ENCODE data around the gene MSH3. TPM values are rescaled to one million over a fixed set of nuclear protein-coding genes. Genes with fewer than 3 reads are reported as not detected.
A peak's percentile ranks its signal among the peaks of the same experiment; 100 is the strongest.

MSH3 gene
- total RNA-seq, 1 donor from 2014 or later: 15.4 TPM

- H3K36me3 ChIP-seq (ENCODE audit: insufficient read depth, low read length): peaks cover 14% of the 10 kb centered on the region
- H3K36me3 Mint-ChIP-seq (ENCODE audit: low read depth, unreplicated experiment): no peaks in the 10 kb centered on the region
- FAIRE-seq (no peak), DNase-seq (ENCODE audit: low read depth) (no peak)
- TF ChIP-seq CTCF (IDR thresholded peaks at IDR 0.05; ENCODE audit: insufficient read depth, low read depth, low read length) (no peak), EZH2 (IDR thresholded peaks at IDR 0.05; ENCODE audit: insufficient read depth, low read length) (no peak)
- H3K79me2 ChIP-seq (ENCODE audit: insufficient read depth, low read length): peaks cover 25% of the 10 kb centered on the region
- H3K9ac ChIP-seq (ENCODE audit: low read length): peak overlapping the region; percentile 92
- peaks cover 13% of the 10 kb centered on the region for H4K20me1 ChIP-seq (ENCODE audit: insufficient read depth, low read length)
- peak overlapping the region; percentile 85 for H3K4me3 Mint-ChIP-seq (ENCODE audit: unreplicated experiment)
- peak overlapping the region; percentile 83 for H3K4me3 ChIP-seq (ENCODE audit: insufficient read depth, low read depth, low read length)
- peak overlapping the region; percentile 59 for H3K27ac ChIP-seq (ENCODE audit: low read depth, low read length)
- peak overlapping the region; percentile 30 for H2AFZ ChIP-seq (ENCODE audit: low read depth, low read length)
- peak overlapping the region; percentile 99 for H3K4me2 ChIP-seq (ENCODE audit: low read length)
- no peaks in the 10 kb centered on the region for H3K9me3 Mint-ChIP-seq (ENCODE audit: unreplicated experiment)
- peak overlapping the region; percentile 66 for H3K27ac Mint-ChIP-seq (ENCODE audit: unreplicated experiment)
- no peaks in the 10 kb centered on the region for H3K27me3 Mint-ChIP-seq (ENCODE audit: low read depth, unreplicated experiment)
- H3K4me1 Mint-ChIP-seq (ENCODE audit: low read depth, unreplicated experiment): peaks cover 18% of the 10 kb centered on the region
- H3K4me1 ChIP-seq (ENCODE audit: insufficient read depth, low read length): peaks cover 24% of the 10 kb centered on the region
- H3K9me3 ChIP-seq (ENCODE audit: insufficient read depth, low read depth, low read length): no peaks in the 10 kb centered on the region
- H3K27me3 ChIP-seq (ENCODE audit: insufficient read depth, low read length): no peaks in the 10 kb centered on the region
Observed at GRCh38 chr5:80654054-80654390, 430 bp upstream of the MSH3 start.

GRCh38 chr5:80655231-80655774 lies 851 bp downstream of the MSH3 start:
- Histone ChIP-seq H3K79me2 (ENCODE audit: insufficient read depth, low read length) (peaks cover 26% of the 10 kb centered on the region), H3K4me2 (ENCODE audit: low read length) (peak overlapping the region; percentile 99), H4K20me1 (ENCODE audit: insufficient read depth, low read length) (peaks cover 13% of the 10 kb centered on the region), H3K36me3 (ENCODE audit: insufficient read depth, low read length) (peaks cover 25% of the 10 kb centered on the region), H3K4me1 (ENCODE audit: insufficient read depth, low read length) (peaks cover 24% of the 10 kb centered on the region), H3K27ac (ENCODE audit: low read depth, low read length) (peak overlapping the region; percentile 44), H3K9me3 (ENCODE audit: insufficient read depth, low read depth, low read length) (no peaks in the 10 kb centered on the region), H2AFZ (ENCODE audit: low read depth, low read length) (peak overlapping the region; percentile 58), H3K4me3 (ENCODE audit: insufficient read depth, low read depth, low read length) (peak overlapping the region; percentile 83), H3K9ac (ENCODE audit: low read length) (peak overlapping the region; percentile 92), H3K27me3 (ENCODE audit: insufficient read depth, low read length) (no peaks in the 10 kb centered on the region)
- Mint-ChIP-seq H3K27ac (ENCODE audit: unreplicated experiment) (peak overlapping the region; percentile 93), H3K27me3 (ENCODE audit: low read depth, unreplicated experiment) (no peaks in the 10 kb centered on the region), H3K36me3 (ENCODE audit: low read depth, unreplicated experiment) (peaks cover 8% of the 10 kb centered on the region), H3K4me3 (ENCODE audit: unreplicated experiment) (peak overlapping the region; percentile 92), H3K4me1 (ENCODE audit: low read depth, unreplicated experiment) (peaks cover 18% of the 10 kb centered on the region), H3K9me3 (ENCODE audit: unreplicated experiment) (no peaks in the 10 kb centered on the region)
- TF ChIP-seq CTCF (IDR thresholded peaks at IDR 0.05; ENCODE audit: insufficient read depth, low read depth, low read length) (no peak), EZH2 (IDR thresholded peaks at IDR 0.05; ENCODE audit: insufficient read depth, low read length) (no peak)
- DNase-seq (ENCODE audit: low read depth) (no peak), FAIRE-seq (peak; percentile 32)

GRCh38 chr5:80656425-80656824 lies 2.0 kb downstream of the MSH3 start:
- peaks cover 18% of the 10 kb centered on the region for H3K4me1 Mint-ChIP-seq (ENCODE audit: low read depth, unreplicated experiment)
- peak overlapping the region; percentile 90 for H3K27ac Mint-ChIP-seq (ENCODE audit: unreplicated experiment)
- TF ChIP-seq EZH2 (IDR thresholded peaks at IDR 0.05; ENCODE audit: insufficient read depth, low read length) (no peak), CTCF (IDR thresholded peaks at IDR 0.05; ENCODE audit: insufficient read depth, low read depth, low read length) (no peak)
- Histone ChIP-seq H3K27me3 (ENCODE audit: insufficient read depth, low read length) (no peaks in the 10 kb centered on the region), H3K4me1 (ENCODE audit: insufficient read depth, low read length) (peaks cover 24% of the 10 kb centered on the region), H3K79me2 (ENCODE audit: insufficient read depth, low read length) (peaks cover 27% of the 10 kb centered on the region), H2AFZ (ENCODE audit: low read depth, low read length) (no peak overlapping the region), H3K36me3 (ENCODE audit: insufficient read depth, low read length) (peaks cover 33% of the 10 kb centered on the region), H3K4me3 (ENCODE audit: insufficient read depth, low read depth, low read length) (no peak overlapping the region), H3K9ac (ENCODE audit: low read length) (no peak overlapping the region), H3K4me2 (ENCODE audit: low read length) (peak overlapping the region; percentile 99), H4K20me1 (ENCODE audit: insufficient read depth, low read length) (peaks cover 13% of the 10 kb centered on the region), H3K9me3 (ENCODE audit: insufficient read depth, low read depth, low read length) (no peaks in the 10 kb centered on the region), H3K27ac (ENCODE audit: low read depth, low read length) (peak overlapping the region; percentile 22)
- H3K9me3 Mint-ChIP-seq (ENCODE audit: unreplicated experiment): no peaks in the 10 kb centered on the region
- DNase-seq (ENCODE audit: low read depth) (peak; percentile 17), FAIRE-seq (no peak)
- H3K27me3 Mint-ChIP-seq (ENCODE audit: low read depth, unreplicated experiment): no peaks in the 10 kb centered on the region
- peaks cover 9% of the 10 kb centered on the region for H3K36me3 Mint-ChIP-seq (ENCODE audit: low read depth, unreplicated experiment)
- H3K4me3 Mint-ChIP-seq (ENCODE audit: unreplicated experiment): peak overlapping the region; percentile 92
